ENCODE results near the gene RARRES2.

RARRES2 gene

GRCh38 chr7:150361402-150361801, 20.0 kb upstream of the RARRES2 start:
- DNase-seq (ENCODE audit: low read depth) = no peak

- no peak for DNase-seq (ENCODE audit: low read depth)
These were observed 19.1 kb upstream of the RARRES2 start for GRCh38 chr7:150360363-150361058.

GRCh38 chr7:150359622-150360362, 18.4 kb upstream of the RARRES2 start:
- no peak for DNase-seq (ENCODE audit: low read depth)

GRCh38 chr7:150358988-150359621, 17.7 kb upstream of the RARRES2 start:
- DNase-seq (ENCODE audit: low read depth) = no peak

- no peak for DNase-seq (ENCODE audit: low read depth)
These were observed 17.0 kb upstream of the RARRES2 start for GRCh38 chr7:150358433-150358832.

GRCh38 chr7:150357771-150358427, 16.5 kb upstream of the RARRES2 start:
- no peak for DNase-seq (ENCODE audit: low read depth)

GRCh38 chr7:150357270-150357669, 15.8 kb upstream of the RARRES2 start:
- DNase-seq (ENCODE audit: low read depth) = peak; percentile 61

- no peak for DNase-seq (ENCODE audit: low read depth)
These were observed 15.0 kb upstream of the RARRES2 start for GRCh38 chr7:150356265-150356897.

GRCh38 chr7:150355666-150356059, 14.2 kb upstream of the RARRES2 start:
- no peak for DNase-seq (ENCODE audit: low read depth)

GRCh38 chr7:150351587-150352194, 10.3 kb upstream of the RARRES2 start:
- no peak for DNase-seq (ENCODE audit: low read depth)

- DNase-seq (ENCODE audit: low read depth) = no peak
These were observed 5.5 kb upstream of the RARRES2 start for GRCh38 chr7:150346922-150347321.

- DNase-seq (ENCODE audit: low read depth) = no peak
These were observed 3.6 kb upstream of the RARRES2 start for GRCh38 chr7:150345012-150345411.

GRCh38 chr7:150344299-150344698, 2.9 kb upstream of the RARRES2 start:
- no peak for DNase-seq (ENCODE audit: low read depth)

GRCh38 chr7:150343225-150343624, 1.8 kb upstream of the RARRES2 start:
- DNase-seq (ENCODE audit: low read depth) = no peak

- DNase-seq (ENCODE audit: low read depth) = no peak
These were observed 636 bp upstream of the RARRES2 start for GRCh38 chr7:150342121-150342408.

- no peak for DNase-seq (ENCODE audit: low read depth)
These were observed 560 bp downstream of the RARRES2 start for GRCh38 chr7:150340875-150341262.

- no peak for DNase-seq (ENCODE audit: low read depth)
These were observed 1.2 kb downstream of the RARRES2 start for GRCh38 chr7:150340024-150340749.

GRCh38 chr7:150339409-150339809, 2.0 kb downstream of the RARRES2 start:
- DNase-seq (ENCODE audit: low read depth) = no peak

- no peak for DNase-seq (ENCODE audit: low read depth)
These were observed 3.1 kb downstream of the RARRES2 start for GRCh38 chr7:150338166-150338829.

- no peak for DNase-seq (ENCODE audit: low read depth)
These were observed 3.8 kb downstream of the RARRES2 start for GRCh38 chr7:150337659-150338081.

GRCh38 chr7:150337179-150337578, 4.2 kb downstream of the RARRES2 start:
- no peak for DNase-seq (ENCODE audit: low read depth)

All from activated gamma-delta T cell treated with anti-CD3 and anti-CD28 coated beads, Interleukin-2, amount 50 U/mL, for 16 hours (primary cell).